EH (cell line): ENCODE data around the gene PPP1CC.

Experiments used
- DNase-seq: peaks from one replicate; pipeline ENCODE4 v3.0.0-alpha.2; 2015; ENCODE audit warnings: low read depth

Gene PPP1CC

GRCh38 chr12:110687396-110688169 lies 55.1 kb downstream of the PPP1CC start:
- DNase-seq: no peak

DNA sequence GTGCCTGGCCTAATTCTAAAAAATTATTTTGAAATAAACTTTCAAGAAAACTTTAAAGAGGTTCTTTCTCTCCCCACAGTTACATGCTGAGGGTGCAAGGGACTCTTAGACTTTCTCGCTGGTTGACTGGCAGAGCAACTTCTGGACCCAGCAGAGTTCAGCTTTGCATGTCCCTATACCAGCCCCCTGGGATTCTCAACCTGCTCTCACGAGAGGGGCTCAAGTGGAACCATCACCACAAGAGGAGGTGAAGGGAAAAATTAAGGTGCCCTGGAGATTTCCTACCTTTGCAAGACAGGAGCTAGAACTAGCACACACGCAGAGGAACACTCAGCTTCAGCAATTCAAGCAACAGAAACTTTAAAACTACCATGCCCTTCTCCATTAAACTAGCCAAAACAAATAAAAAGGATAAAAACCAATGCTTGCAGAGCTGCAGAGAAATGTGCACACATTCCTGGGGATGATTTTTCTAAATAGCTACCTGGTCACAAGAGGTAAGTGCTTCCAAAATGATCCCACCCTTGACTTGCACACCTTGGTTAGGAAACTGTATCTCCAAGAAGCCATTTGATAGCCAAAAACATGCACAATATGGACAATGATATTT lies 56.3 kb downstream of the PPP1CC start:
- no peak for DNase-seq

GRCh38 chr12:110684312-110684836 lies 58.3 kb downstream of the PPP1CC start:
- DNase-seq: peak; percentile 3

DNA sequence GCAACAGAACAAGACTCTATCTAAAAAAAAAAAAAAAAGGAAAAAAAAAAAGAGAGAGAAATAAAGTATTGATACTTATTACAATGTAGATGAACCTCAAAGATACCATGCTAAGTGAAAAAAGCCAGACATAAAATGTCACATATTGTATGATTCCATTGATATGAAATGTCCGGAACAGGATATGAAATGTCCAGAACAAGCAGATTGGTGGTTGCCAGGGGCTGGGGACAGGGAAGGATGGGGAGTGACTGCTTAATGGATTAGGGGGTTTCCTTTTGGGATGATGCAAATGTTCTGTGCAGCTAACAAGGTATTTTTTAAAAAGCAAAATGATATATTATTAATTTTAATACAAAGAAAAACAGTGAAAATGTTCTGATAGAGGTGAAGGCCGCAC lies 58.8 kb downstream of the PPP1CC start:
- no peak for DNase-seq

- no peak for DNase-seq
These were observed 62.7 kb downstream of the PPP1CC start for GRCh38 chr12:110680032-110680431.

- no peak for DNase-seq
These were observed 63.5 kb downstream of the PPP1CC start for GRCh38 chr12:110679201-110679600.

DNA sequence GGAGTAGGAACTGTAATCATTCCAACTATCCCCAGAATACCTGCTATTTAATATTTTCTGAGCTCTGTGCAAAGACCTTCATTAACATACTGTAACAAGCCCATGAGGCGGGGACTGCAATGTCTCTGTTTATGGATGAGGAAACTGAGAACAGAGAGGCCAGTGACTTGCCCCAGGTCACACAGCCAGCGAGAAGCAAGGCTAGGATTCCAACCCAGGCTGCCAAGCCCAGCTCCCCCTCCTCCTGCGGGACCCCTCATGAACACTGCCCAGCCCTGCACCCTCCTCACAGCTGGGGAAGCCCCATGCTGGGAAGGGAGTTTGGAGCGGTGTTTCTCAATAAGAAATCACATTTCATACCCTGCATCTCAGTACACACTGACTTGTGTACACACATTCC lies 64.7 kb downstream of the PPP1CC start:
- no peak for DNase-seq

DNA sequence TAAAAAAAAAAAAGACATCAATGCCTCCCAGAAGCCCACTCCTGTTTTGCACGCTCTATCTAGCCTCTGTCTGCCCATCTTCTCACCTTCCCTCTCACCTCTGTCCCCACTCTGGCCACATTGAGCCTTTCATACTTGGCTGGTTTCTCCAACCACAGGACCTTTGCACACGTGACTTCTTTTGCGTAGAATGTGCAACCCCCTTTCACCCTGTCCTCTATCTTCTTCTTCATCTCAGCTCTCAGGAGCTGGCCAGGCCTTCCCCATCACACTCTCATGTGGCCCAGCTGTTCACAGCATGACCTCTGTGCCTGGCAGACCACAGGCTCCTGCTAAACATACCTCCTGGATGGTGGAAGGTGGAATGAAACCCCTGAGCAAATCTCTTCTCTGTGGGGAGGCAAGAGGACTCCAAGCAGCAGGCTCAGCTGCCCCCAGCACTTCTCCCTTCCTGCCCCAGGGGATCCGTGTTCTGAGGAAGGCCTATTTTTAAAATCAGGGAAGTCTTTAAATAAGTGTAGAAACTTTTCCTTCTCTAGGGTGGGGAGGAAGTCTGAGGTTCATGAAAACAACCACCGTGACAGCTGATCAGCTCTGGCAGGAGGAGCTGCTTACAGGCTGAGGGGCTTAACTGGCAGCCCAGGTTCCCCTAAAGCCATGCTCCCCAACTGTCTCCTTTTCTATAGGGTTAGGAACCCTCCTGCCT lies 65.3 kb downstream of the PPP1CC start:
- DNase-seq: no peak

DNA sequence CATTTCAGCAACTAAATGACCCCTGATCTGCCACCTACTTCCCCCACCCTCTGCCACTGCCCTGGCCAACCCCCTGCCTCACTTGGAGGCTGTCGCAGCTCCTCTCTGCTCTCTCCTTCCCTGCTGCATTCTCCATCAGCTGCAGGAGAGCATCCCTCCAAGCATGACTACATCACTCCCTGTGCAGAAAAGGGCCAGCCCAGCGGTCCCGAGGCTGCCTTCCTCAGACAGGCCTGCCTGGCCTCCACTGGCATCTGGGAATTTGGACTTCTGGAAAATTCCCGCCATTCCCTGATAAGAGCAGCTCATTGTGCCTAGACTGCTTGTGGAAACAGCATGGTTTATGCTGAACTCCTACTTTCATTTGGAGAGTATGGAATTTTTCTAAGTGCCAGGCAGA lies 66.5 kb downstream of the PPP1CC start:
- DNase-seq: no peak

DNA sequence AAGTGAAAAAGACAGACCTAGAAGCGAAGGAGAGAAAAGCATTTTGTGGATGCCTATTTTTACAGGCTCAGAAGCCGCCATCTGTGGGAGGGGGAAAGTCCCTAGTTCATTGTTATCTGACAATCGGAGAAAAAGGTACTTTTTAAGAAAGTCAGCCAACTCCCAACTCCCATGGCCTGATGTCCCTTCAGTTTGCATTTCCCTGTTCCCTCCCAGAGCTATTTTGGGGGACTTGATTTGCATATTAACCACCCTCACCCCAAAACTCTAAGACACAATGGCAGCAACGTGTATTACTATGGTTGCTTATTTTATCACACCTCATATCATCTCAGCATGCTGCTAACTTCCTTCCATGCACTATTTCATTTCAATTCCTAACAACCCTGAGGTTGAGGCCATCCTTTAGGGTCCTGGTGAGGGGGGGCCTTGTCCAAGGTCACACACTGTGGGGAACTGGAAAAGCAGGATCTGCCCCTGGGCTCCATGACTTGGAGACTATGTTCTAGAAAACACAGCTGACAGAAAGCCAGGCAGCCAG lies 72.5 kb downstream of the PPP1CC start:
- DNase-seq: no peak
